RPMI7951 (cell line): ENCODE measurements around the gene EFCAB8. TPM values are rescaled to one million over a fixed set of nuclear protein-coding genes. Genes with fewer than 3 reads are reported as not detected.
"Not testable (repeated sequence)": the region's sequence is repeated elsewhere in the genome, so short reads cannot be mapped to it uniquely, and the experiment has no call there.

Experiments used
- DNase-seq: peaks from one replicate; pipeline ENCODE4 v3.0.0-alpha.2; 2012; ENCODE audit warnings: low read depth
- total RNA-seq: library from RNA; depleted of rRNA; stranded (reverse); fragments of >200 nt; shearing (Covaris generic); gene quantifications from 2 replicates; pipeline ENCODE4 v1.2.3, GENCODE V29; 2014

Gene EFCAB8
- total RNA-seq, 1 experiment from 2014 or later, result 1.1 TPM

DNA sequence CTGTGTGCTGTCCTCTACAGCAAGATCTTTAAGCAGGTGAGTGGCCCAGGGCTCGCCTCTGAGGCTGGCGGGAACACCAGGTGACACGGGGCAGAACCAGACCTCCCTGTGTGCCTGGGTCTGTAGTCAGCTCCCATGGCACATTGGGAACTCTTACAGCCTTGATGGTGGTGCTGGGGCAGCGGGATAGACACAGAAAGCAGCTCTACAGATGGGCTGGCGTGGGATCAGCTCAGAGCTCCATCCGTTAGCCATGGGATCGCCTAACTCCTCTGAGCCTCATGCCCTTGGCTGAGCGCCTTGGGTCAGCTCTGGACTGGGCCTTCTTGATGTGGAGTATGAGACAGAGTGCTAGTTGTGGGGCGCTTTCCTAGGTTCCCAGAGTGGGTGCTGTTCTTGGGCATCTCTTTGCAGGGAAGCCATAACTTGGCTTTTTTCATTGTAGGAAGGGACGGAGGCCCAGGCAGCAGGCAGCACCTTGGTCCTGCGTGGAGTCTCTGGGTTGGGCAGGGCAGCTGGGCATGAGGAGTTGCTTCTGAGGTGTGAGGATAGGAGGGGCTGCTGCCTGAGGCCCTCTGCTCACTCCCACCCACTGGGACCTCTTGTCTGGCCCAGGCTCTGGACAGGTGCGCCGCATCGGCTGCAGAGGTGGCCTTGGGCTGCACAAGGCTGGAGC lies 51.3 kb downstream of the EFCAB8 start:
- no peak for DNase-seq

DNA sequence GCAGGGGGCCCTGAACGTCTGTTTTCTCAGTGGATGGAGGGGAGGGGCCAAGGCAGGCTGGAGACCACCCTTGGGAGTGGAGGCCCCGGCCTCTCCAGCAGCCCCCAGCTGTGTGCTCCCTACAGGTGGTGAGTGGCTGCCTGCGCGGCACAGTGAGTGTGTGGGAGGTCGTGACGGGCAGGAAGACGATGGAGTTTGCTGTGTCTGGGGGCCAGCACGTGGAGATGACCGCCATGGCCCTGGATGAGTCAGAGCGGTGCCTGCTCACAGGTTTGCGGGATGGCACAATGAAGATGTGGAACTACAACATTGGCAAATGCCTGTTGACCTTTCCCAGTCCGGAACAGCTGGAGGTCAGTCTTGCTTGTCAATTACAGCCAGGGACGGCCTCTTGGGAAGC lies 52.6 kb downstream of the EFCAB8 start:
- peak; percentile 29 for DNase-seq

DNA sequence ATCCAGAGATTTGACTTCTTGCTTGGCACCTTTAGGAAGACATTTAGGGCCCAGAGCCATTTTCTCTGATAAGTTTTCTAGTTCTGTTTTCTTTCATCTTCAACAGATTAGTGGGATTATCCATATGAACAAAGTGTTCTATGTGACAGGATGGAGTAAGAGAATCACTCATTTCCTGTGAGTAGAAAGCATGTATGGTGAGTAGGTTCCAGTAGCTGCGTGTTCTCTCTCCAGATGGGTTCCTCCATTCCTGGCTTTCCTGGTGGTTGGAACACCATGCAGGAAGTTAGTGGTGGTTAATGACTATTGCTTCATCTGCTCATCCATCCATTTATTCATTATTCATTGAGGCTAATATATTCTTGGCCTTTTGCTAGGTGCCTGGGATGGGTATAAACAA lies 54.0 kb downstream of the EFCAB8 start:
- no peak for DNase-seq

DNA sequence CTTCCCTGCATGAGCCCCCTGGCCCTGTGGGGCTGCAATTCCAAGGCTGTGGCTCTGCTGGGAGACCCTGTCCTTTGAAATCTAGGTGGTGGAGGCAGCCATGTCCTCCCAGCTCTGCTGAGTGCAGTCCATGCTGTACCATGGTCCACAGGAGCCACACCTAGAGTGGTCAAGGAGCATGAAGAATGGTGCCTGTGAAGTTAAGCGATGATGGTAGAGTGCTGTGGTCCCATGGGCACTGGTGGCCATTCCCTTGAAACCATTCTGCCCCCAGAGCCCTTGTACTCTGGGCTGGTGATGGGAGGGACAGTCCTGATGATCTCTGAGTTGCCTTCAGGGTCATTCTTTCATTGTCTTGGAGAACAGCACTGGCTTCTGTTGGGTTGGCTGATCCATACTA lies 55.3 kb downstream of the EFCAB8 start:
- DNase-seq, result no peak

DNA sequence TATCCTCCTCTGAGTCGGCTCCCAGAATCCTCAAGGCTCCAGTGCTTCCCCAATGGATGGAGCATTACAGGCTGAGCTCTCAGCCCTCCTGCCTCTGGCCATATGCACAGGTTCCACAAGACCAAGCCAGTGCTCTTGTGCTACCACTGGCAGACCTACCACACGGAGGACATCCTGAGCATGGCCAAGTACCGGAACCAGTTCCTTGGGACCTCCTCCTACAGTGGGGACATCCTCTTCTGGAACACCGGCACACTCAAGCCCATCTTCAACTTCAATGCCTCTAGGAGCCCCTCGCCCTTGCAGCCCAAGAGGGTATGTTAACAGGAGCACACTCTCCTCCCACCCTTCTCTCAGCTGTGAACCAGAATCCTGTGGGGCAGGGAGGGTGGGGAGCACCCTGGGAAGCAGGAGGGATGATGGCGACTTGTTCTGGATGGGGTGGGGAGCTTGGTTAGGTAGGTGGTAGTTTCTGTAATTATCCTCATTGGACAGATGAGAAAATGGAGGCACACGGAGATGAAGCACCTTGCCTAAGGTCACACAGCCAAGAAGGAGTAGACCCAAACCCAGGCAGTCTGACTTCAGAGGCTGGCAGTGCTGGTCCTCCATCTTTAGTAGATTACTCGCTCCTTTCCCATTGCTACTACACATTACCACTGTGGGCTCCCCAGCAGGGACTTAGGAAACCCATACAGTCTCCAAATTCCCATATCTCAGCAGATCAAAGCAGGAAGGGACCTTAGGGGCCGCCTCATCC lies 58.6 kb downstream of the EFCAB8 start:
- no peak for DNase-seq

DNA sequence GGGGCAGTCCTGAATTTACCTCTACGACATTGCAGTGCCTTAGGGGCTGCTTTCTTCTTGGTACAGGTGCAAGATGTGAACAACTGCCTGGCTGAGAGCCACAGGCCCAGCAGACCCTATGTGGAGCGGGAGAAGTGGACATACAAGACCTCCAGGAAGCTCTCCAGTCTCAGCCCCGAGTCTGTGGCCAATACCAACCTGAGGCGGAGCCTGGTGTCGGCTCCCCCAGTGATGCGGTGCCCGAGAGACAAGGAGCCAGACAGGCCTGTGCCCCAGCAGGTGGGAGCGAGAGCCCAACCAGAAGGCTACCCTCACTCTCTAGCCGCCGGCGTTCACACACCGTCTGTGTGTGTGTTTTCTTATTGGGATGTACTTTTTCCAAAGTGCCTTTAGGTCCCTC lies 59.6 kb downstream of the EFCAB8 start:
- no peak for DNase-seq

DNA sequence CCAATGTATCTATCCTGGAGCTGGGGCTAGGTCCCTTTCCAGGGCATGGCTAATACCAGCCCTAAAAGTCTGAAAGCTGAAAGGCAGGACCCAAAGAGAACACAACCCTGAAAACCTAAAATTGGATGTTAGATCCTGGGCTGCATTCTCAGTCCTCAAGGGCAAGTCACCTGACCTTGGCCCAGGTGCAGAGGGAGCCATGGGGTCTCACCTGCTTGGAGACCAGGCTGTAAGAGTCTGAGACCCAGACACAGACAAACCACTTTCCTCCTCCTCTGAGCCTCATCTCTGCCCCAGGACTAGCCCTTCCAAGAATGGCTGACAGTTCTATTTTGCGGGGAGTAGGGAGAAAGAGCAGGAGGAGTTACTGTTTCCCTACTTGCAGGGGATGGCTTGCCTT lies 60.0 kb downstream of the EFCAB8 start:
- DNase-seq, result no peak

DNA sequence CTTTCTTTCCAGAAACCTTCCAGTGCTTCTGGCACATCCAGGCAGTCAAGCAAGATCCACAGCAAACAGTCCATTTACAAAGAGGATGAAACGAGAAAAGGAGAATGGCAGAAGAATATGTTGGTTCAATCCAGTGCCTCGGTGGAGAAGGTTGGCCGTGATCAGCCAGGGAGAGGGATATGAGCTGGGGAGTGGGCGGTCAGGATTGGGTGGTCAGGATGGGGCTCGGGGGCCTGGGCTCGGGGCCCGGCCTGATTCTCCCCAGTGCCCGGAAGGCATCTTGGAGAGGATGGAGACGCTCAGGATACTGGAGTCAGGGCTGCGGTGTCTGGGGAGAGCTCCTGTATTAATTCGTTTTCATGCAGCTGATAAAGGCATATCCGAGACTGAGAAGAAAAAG lies 61.3 kb downstream of the EFCAB8 start:
- DNase-seq, result no peak

DNA sequence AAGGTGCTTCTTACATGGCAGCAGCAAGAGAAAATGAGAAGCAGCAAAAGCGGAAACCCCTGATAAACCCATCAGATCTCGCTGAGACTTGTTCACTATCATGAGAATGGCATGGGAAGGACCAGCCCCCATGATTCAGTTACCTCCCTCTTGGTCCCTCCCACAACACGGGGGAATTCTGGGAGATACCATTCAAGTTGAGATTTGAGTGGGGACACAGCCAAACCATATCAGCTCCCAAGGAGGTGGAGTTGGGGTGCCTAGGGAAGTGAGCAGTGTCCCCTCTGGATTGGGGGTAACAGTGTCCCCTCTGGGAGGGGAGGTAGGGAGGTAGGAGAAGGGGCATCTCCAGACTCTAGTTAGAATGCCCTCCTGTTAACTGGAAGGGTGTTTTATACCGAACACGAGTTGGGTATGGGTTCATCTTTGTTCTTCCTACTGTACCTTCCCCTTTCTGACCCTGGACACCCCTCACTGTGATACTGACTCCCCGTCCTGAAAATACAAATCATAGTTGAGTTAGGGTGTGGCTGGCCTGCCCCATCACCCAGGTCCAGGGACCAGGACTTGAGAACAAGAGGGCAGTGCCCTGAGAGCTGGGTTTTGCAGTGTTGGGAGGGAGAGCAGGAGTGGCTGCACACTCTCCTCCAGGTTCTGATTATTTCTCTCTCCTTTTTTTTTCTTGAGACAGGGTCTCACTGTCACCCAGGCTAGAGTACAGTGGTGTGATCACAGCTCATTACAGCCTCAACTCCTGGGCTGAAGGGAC lies 62.0 kb downstream of the EFCAB8 start:
- no peak for DNase-seq

DNA sequence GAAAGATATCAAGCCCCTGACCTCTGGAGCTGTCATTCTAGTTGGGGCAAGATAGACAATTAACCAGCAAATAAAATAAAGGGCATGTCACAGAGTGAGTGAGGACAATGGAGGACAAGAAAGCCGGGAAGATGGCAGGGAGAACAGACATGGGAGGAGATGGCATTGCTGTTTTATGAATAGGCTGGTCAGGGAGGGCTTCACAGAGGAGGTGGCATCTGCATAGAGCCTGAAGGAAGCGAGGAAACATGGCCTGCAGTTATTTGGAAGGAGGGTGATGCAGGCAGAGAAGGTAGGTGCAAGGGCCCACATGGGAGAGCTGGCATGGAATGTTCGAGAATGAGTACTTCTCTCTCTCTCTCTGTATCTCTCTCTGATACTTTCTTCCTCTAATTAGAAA lies 63.7 kb downstream of the EFCAB8 start:
- no peak for DNase-seq

DNA sequence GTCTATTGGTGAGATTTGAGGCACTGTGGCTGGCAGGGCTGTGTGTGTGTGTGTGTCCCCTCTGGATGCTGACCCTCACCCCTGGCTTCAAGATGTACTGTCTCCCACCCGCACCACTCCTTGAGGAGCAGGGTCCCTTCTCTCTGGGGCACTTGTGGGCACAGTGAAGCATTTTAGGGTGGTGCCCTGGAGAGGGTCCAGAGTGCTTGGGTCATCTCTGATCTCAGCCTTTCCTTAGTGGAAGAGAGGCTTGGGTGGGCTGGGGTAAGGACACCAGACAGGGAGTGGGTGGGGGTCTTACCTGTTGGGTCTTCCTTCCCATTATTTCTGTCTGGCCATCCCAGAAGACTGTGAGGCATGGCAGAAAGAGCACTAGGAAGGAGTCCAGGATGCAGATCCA lies 66.1 kb downstream of the EFCAB8 start:
- DNase-seq, result no peak

DNA sequence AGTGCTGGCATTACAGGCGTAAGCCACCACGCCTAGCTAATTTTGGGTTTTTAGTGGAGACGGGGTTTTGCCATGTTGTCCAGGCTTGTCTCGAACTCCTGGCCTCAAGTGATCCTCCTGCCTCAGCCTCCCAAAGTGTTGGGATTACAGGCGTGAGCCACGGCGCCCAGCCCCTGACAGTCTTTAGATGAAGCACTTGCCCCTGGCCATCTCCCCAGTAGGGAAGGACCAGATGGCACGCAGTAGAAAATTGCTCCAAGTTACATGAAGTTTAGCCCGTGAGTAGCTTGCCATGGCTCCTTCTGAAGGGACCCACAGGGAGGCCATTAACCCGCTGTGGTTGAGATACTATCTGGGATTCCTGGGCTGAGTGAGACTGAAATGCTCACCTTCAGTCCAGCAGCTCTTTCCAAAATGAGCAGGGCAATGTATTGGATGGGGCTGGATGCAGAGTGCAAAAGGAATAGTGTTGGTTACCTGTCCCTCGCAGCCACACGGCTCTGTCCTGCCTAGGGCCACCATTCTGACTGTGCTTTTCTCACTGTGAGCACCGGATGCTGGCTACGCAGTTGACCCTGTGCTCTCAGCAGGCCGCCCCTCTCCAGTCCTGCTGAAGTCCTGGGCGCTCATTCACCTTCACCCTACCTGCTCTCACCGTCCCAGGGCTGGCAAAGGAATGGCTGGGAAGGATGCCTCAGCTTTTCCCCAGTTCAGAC lies 66.9 kb downstream of the EFCAB8 start:
- no peak for DNase-seq

DNA sequence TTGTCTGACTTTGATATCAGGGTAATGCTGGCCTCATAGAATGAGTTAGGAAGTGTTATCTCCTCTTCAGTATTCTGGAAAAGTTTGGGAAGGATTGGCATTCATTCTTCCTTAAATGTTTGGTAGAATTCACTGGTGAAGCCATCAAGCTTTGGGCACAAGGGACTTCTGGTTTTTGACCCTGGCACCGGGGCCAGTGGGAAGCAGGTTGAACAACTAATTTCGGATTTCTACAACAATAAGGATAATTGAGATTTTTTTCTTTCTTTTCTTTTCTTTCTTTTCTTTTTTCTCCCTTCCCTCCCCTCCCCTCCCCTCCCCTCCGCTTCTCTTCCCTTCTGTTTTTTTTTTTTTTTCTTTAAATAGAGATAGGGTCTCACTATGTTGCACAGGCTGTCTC lies 70.4 kb downstream of the EFCAB8 start:
- no peak for DNase-seq

DNA sequence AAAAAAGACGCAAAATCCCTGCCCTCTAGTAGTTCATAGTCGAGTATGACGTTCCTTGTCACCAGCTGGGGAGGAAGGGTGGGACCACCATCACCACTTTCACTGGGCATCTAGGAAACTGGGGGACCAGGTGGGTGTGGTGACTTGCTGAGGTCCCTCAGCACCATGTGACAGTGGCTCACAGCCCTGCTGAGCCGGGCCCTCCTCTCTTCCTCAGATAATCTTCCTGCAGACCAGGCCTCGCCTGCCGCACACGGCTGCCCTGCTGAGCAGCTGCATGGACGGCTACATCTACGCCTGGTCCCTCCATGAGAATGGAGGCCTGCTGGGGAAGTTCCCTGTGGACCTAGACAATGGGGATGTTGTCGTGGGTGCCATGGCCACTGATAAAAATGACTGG lies 71.5 kb downstream of the EFCAB8 start:
- DNase-seq, result no peak

DNA sequence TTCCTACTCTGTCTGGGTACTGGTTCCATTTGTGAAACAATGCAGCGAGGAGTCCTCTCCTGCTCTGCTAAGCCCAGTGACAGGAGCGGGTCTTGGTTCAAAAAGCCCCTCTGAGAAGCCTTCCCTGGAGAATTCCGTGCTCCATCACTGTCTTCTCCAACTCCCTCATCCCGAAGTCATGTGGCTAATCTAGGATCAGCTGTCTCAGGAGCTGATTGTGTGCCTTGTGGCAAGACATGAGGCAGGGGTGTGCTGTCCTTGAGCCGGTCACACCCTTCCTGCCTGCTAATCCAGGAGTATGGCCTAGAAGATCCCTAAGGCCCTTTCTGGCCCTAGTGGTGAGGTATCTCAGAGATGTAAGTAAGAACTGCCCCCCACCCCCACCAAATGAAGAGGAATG lies 72.0 kb downstream of the EFCAB8 start:
- DNase-seq, result no peak

DNA sequence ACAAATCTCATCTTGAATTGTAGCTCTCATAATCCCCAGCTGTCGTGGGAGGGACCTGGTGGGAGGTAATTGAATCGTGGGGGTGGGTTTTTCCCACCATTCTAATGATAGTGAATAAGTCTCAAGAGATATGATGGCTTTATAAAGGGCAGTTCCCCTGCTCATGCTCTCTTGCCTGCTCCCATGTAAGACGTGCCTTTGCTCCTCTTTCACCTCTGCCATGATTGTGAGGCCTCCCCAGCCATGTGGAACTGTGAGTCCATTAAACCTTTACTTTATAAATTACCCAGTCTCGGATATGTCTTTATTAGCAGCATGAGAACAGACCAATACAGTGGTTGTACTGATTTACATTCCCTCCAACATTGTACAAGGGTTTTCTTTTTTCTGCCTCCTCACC lies 75.9 kb downstream of the EFCAB8 start:
- no peak for DNase-seq

DNA sequence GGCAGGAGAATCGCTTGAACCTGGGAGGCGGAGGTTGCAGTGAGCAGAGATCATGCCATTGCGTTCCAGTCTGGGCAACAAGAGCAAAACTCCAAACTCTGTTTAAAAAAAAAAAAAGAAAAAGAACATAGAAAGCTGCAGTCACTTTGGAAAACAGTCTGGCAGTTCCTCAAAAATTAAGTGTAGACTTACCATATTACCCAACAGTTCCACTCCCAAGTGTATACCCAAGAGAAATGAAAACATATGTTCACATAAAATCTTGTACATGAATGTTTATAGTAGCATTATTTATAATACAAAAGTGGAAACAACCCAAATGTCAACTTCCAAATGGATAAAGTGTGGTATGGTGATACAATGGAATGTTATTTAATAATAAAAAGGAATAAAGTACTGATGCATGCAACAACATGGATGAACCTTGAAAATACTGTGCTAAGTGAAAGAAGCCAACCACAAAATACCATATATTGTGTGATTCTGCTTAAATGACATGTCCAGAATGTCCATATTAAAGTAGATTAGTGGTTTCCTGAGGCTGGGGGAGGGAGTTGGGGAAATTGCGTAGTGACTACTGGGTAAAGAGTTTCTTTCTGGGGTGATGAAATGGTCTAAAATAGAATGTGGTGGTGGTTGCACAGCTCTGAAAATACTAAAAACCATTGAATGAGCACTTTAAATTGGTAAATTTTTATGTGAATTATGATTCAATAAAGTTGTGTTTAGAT lies 82.6 kb downstream of the EFCAB8 start:
- no peak for DNase-seq

DNA sequence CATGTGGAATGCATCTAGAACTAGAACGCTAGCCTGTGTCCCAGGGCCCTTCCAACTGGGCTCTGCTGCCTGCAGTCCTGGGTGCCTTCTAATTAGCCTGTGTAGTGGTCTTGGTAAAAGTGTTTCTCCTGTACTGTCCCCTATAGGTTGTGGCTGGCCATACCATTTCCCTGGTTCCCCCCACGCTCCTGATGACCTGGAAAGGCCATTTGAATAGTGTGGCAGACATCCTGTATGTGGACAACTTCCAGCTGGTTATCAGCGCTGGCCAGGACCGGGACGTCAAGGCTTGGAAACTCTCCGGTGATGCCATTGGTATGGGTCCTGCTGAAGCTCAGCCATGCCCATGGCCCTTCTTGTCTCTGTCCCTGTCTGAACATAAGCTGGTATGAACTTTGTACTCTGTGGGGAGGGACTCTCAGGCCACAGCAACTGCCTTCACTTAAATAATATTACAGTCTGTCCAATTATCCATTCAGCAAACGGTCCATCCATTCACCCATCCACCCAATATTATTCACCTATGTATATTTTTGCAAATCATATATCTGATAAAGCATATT lies 84.8 kb downstream of the EFCAB8 start:
- no peak for DNase-seq

DNA sequence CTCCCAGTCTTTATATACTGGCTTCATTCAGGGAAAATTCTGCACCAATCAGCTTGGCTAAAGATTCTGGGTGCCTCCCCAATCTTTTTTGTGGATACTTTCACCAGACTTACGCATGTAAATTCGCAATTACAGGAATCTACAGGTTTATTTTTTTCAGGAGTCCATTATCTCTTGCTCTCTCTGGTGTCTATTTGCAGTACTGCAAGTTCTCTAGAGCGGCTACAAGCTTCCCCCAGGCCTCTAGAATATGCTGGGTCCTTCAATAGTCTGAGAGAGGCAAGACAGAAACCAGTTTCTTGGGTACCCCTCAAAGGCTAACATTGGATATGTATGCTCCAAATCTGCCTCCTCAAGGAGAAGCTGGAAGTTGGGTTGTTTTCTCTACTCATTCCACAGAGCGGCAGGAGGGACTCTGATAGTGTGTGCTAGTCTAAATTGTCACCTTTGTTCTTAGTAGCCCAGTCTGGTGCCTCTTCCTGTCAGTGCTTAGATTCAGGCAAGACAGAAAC lies 87.0 kb downstream of the EFCAB8 start:
- peak; percentile 39 for DNase-seq

DNA sequence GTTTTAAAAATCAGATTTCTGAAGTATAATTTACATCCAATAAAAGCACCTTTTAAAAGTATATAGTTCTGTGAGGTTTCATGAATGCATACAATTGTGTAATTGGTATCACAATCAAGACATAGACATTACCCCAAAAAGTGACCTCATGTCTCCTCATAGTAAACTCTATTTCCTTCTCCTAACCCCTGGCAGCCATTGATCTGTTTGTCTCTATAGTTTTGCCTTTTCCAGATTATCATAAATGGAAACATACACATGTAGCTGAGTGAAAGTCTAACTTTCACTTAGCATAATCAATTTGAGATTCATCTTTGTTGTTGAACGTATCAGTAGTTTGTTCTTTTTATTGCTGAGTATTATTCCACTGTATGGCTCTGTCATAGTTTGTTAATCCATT lies 87.9 kb downstream of the EFCAB8 start:
- no peak for DNase-seq

DNA sequence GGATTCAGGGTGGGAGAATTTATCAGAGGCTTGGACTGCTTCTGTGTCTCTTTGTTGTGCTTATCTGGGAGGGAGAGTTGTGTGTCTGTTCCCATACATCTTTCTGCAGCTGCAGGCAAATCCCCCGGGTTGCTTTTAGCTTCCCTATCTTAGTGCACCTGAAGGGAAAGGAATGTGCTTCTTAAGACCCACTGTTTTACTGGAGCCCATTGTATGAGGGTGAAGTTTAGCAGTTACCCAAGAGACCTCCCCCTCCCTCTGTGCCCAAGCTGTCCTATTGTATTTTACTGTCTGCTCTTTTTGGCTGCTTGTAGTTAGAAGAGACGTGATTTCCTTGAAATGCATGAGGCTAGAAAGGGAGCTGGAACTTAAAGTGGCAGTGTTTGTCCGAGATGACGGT lies 91.8 kb downstream of the EFCAB8 start:
- not testable (repeated sequence) for DNase-seq
